SJSA1 (cell line): ENCODE results near the gene SNRPA. TPM values are rescaled to one million over a fixed set of nuclear protein-coding genes. Genes with fewer than 3 reads are reported as not detected.
"Not testable (repeated sequence)": the region's sequence is repeated elsewhere in the genome, so short reads cannot be mapped to it uniquely, and the experiment has no call there.

ENCODE experiments used
- DNase-seq, 2 experiments: peaks; one replicate each; pipeline ENCODE4 v3.0.0-alpha.2; 2015 to 2020; ENCODE audit warnings: low spot score in 2 of 2, low read depth in 1 of 2
- H3K27ac ChIP-seq: fragments of 250-450 bp; sonication (Bioruptor Pico); 2 replicates; pipeline ENCODE4 v1.5.1; 2020; ENCODE audit warnings: mild to moderate bottlenecking, moderate library complexity
- H3K27me3 ChIP-seq: fragments of 250-450 bp; sonication (Bioruptor Pico); replicated peaks from 2 replicates; pipeline ENCODE4 v1.5.1; 2020; ENCODE audit warnings: mild to moderate bottlenecking, moderate library complexity
- H3K36me3 ChIP-seq: fragments of 250-450 bp; sonication (Bioruptor Pico); 2 replicates; pipeline ENCODE4 v1.5.1; 2020; ENCODE audit warnings: mild to moderate bottlenecking
- H3K4me1 ChIP-seq: fragments of 250-450 bp; sonication (Bioruptor Pico); replicated peaks from 2 replicates; pipeline ENCODE4 v1.6.1; 2021; ENCODE audit warnings: mild to moderate bottlenecking
- H3K4me3 ChIP-seq: fragments of 250-450 bp; sonication (Bioruptor Pico); 2 replicates; pipeline ENCODE4 v1.5.1; 2020; ENCODE audit warnings: mild to moderate bottlenecking
- H3K9me3 ChIP-seq: fragments of 250-450 bp; sonication (Bioruptor Pico); replicated peaks from 2 replicates; pipeline ENCODE4 v1.5.1; 2020; ENCODE audit warnings: mild to moderate bottlenecking
- total RNA-seq: library from RNA; depleted of rRNA; stranded (reverse); fragments of >200 nt; shearing (Covaris generic); gene quantifications from 2 replicates; pipeline ENCODE4 v1.2.3, GENCODE V29; 2014

Gene SNRPA
- total RNA-seq, 1 experiment from 2014 or later: 80.2 TPM

DNA sequence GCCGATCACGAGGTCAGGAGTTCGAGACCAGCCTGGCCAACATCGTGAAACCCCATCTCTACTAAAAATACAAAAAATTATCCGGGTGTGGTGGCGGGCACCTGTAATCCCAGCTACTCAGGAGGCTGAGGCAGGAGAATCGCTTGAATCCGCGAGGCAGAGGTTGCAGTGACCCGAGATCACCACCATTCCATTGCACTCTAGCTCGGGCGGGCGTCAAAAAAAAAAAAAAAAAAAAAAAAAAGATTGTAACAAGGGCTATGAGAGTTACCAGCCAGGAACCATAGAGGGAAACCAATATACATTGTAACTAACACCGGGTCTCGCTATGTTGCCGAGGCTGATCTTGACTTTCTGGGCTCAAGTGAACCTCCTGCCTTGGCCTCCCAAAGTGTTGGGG is 18.7 kb upstream of the SNRPA start:
- not testable (repeated sequence) for H3K27me3 ChIP-seq, H3K4me3 ChIP-seq, H3K27ac ChIP-seq, DNase-seq, H3K4me1 ChIP-seq, H3K9me3 ChIP-seq
- peaks cover 40% of the 10 kb centered on the region for H3K36me3 ChIP-seq

DNA sequence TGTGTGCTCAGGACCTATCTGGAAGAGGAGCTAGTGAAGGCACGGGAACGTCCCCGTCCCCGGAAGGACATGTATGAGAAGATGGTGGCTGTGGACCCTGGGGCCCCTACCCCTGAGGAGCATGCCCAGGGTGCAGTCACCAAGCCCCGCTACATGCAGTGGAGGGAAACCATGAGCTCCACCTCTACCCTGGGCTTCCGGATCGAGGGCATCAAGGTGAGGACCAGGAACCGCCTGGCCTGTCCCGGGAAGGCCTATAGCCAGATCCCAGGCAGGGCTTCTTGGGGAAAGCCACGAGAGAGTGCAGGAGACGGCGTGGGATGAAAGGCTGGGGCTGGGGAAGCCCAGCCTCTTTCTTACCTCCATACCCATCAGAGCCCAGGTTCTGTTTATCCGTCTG is 17.9 kb upstream of the SNRPA start:
- Histone ChIP-seq H3K9me3 (no peaks in the 10 kb centered on the region), H3K27ac (no peak overlapping the region), H3K4me1 (no peaks in the 10 kb centered on the region), H3K4me3 (no peak overlapping the region), H3K27me3 (no peaks in the 10 kb centered on the region), H3K36me3 (peaks cover 38% of the 10 kb centered on the region)
- DNase-seq: no peak

DNA sequence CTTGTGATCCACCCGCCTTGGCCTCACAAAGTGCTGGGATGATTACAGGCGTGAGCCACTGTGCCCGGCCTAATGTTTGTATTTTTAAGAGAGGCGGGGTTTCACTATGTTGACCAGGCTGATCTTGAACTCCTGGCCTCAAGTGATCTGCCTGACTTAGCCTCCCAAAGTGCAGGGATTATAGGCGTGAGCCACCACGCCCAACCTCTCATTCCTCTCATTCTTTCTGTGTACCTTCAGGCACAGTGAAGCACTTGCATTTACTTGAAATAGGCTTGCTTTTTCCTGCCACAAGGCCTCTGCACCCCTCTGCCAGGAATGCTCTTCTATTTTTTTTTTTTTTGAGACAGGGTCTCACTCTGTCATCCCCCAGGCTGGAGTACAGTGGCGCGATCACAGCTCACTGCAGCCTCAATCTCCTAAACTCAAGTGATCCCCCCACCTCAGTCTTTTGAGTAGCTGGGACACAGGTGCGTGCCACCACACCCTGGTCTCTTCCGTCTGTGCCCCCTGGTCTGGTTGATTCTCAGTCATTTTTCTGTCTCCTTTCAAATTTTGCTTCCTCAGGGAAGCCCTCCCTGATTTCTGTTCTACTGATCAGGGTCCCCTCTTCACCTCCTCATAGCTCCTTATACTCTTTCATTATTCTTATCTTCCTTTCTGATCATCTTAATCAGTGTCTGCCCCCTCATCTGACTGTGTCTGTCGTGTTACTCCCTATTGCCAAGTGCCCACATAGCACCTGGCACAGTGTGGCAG is 15.8 kb upstream of the SNRPA start:
- H3K4me3 ChIP-seq: no peak overlapping the region
- H3K27me3 ChIP-seq: no peaks in the 10 kb centered on the region
- no peaks in the 10 kb centered on the region for H3K9me3 ChIP-seq
- peaks cover 40% of the 10 kb centered on the region for H3K36me3 ChIP-seq
- no peak for DNase-seq
- no peaks in the 10 kb centered on the region for H3K4me1 ChIP-seq
- H3K27ac ChIP-seq: no peak overlapping the region

GRCh38 chr19:40736661-40737060 is 14.3 kb upstream of the SNRPA start:
- no peaks in the 10 kb centered on the region for H3K4me1 ChIP-seq
- H3K27ac ChIP-seq: no peak overlapping the region
- H3K9me3 ChIP-seq: no peaks in the 10 kb centered on the region
- H3K4me3 ChIP-seq: no peak overlapping the region
- no peak for DNase-seq
- H3K36me3 ChIP-seq: peaks cover 32% of the 10 kb centered on the region
- no peaks in the 10 kb centered on the region for H3K27me3 ChIP-seq

DNA sequence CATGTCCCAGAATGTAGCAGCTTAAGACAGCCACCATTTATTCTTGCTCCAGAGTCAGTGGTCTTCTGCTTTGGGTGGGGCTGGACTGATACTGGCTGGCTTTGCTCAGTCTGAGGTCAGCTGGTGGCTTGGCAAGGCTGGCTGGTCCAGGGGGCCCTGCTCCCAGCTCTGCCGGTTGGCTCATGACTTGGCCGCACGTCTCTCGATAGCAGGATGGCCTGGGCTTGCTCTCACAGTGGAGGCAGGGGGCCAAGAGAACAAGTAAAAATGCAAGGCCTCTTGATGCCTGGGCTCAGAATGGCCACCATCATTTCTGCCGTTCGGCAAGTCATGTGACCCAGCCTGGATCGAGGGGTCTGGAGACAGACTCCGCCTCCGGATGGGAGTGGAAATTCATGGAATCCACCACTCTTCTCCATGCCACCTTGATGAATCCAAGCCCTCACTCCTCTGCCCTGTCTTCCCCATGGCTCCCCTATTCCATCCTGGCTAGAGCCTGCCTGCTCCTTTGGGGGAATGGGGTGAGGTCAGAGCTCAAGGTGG is 13.8 kb upstream of the SNRPA start:
- H3K27me3 ChIP-seq: no peaks in the 10 kb centered on the region
- no peaks in the 10 kb centered on the region for H3K9me3 ChIP-seq
- no peak for DNase-seq
- H3K27ac ChIP-seq: no peak overlapping the region
- no peaks in the 10 kb centered on the region for H3K4me1 ChIP-seq
- peaks cover 32% of the 10 kb centered on the region for H3K36me3 ChIP-seq
- no peak overlapping the region for H3K4me3 ChIP-seq

- Histone ChIP-seq H3K9me3 (no peaks in the 10 kb centered on the region), H3K4me3 (no peak overlapping the region), H3K27me3 (no peaks in the 10 kb centered on the region), H3K27ac (no peak overlapping the region), H3K36me3 (peaks cover 22% of the 10 kb centered on the region), H3K4me1 (no peaks in the 10 kb centered on the region)
- no peak for DNase-seq
These were observed 11.8 kb upstream of the SNRPA start for GRCh38 chr19:40739030-40739839.

DNA sequence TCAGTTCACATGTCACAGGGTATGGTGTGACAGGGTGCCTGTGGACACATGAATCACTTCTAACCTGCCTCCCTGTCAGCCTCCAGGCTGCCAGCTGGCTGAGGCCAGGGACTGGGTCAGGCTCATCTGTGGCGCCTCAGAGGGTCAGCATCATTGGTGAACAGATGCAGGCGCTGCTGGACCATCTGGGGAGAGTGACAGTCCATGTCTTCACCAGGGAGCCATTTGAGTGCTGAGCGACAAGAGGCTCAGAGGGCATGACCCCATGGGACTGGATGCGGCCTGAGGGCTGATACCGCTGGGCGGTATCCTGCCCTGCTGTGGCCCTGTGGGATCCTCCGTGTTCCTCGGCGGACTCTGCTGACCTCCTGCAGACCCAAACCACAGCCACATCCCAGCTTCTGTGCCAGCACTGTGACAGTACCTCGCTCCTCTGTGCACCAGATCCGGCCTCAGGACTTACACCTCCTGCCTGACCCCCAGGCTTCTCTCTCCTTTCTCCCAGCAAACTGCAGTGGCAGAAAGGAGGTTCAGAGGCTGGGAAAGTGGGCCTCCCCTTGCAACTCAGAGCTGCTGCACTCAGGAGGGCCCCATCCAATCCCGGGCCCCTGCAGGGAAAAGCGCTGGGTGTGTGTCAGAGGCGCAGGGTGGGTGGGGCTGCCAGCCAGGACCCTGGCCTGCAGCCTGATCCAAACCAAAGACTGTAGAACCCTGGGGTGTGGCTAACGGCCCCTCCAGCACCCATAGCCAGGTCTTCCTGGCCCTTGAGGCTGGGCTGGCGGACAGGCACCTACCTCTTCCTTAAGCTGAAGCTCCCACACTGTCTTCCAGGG is 10.9 kb upstream of the SNRPA start:
- Histone ChIP-seq H3K4me1 (0 out of 2 replicates have a peak, but pooled peaks cover 2% of the 10 kb centered on the region), H3K27ac (no peak overlapping the region), H3K36me3 (peaks cover 22% of the 10 kb centered on the region), H3K27me3 (no peaks in the 10 kb centered on the region), H3K9me3 (no peaks in the 10 kb centered on the region), H3K4me3 (no peak overlapping the region)
- no peak for DNase-seq

DNA sequence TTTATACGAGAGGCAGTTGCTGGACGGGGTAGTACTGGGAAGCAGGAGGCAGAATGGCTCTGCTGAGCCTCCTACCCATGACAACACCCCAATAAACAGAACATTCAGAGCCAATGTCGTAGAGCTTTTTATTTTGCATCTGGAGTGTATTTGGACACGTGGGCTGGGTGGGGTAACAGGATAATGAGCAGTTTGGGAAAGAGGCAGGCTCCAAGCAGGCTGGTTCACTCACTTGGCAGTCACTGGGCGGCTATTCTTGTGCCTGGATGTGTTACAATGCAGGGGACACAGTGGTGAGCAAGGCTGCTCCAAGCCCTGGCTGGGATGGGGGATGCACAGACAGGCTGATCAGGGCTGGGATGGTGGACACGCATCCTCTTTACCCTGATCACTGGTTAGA is 10.3 kb upstream of the SNRPA start:
- no peak overlapping the region for H3K27ac ChIP-seq
- no peak overlapping the region for H3K4me3 ChIP-seq
- no peaks in the 10 kb centered on the region for H3K9me3 ChIP-seq
- H3K27me3 ChIP-seq: no peaks in the 10 kb centered on the region
- peaks cover 8% of the 10 kb centered on the region; the same call in 1 of the 2 replicates for H3K4me1 ChIP-seq
- peaks cover 17% of the 10 kb centered on the region for H3K36me3 ChIP-seq
- DNase-seq: no peak

GRCh38 chr19:40741527-40742390 is 9.2 kb upstream of the SNRPA start:
- H3K36me3 ChIP-seq: peaks cover 16% of the 10 kb centered on the region
- DNase-seq: no peak
- H3K4me1 ChIP-seq: peaks cover 8% of the 10 kb centered on the region; the same call in 1 of the 2 replicates
- no peak overlapping the region for H3K4me3 ChIP-seq
- H3K9me3 ChIP-seq: no peaks in the 10 kb centered on the region
- no peak overlapping the region for H3K27ac ChIP-seq
- H3K27me3 ChIP-seq: no peaks in the 10 kb centered on the region

- no peak for DNase-seq
These were observed 8.5 kb upstream of the SNRPA start for GRCh38 chr19:40742477-40742876.

DNA sequence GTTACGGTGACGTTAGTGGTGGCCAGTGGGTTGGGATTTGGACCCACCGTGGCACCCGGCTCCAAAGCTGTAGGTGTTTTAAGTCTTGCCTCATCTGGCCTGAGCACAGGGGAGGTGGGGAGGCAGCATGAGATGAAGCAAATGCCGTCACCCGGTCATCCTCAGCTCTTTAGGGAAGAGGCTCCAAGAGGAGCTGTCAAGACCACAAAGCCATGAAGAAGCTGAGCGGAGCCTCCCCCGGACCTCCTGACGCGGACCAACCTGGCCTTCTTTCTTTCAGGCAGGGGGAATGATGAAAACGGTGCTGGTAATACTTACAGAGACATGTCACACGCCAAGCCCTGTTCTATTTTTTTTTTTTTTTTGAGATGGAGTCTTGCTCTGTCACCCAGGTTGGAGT is 8.1 kb upstream of the SNRPA start:
- peaks cover 8% of the 10 kb centered on the region; the same call in 1 of the 2 replicates for H3K4me1 ChIP-seq
- peaks cover 9% of the 10 kb centered on the region for H3K36me3 ChIP-seq
- no peaks in the 10 kb centered on the region for H3K9me3 ChIP-seq
- no peak overlapping the region for H3K27ac ChIP-seq
- no peaks in the 10 kb centered on the region for H3K27me3 ChIP-seq
- DNase-seq: no peak
- no peak overlapping the region for H3K4me3 ChIP-seq

More at GRCh38 chr19:40742477-40742876, 8.5 kb upstream of the SNRPA start:
- Histone ChIP-seq H3K36me3 (peaks cover 11% of the 10 kb centered on the region), H3K4me3 (no peak overlapping the region), H3K4me1 (peaks cover 8% of the 10 kb centered on the region; the same call in 1 of the 2 replicates), H3K27ac (no peak overlapping the region), H3K9me3 (no peaks in the 10 kb centered on the region), H3K27me3 (no peaks in the 10 kb centered on the region)

DNA sequence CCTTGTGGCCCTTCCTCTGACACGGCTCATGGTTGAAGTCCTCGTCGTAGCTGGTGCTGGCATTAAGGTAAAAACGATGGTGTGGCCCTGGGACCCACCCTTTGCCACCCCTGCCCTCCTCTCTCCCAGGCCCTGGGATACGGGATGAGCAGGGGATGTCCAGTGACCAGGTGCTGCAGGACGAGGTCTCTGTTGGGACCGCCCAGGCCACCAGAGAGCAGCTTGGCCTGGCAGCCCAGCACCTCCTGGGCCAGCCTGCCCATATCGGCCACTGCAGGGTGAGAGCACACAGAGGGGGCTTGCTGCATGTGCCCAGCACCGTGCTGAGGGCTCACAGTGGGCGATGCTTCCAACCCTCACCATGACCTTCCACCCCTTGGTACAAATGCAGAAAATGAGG is 7.1 kb upstream of the SNRPA start:
- DNase-seq: no peak
- Histone ChIP-seq H3K36me3 (peaks cover 3% of the 10 kb centered on the region), H3K27ac (no peak overlapping the region), H3K4me1 (peaks cover 8% of the 10 kb centered on the region; the same call in 1 of the 2 replicates), H3K4me3 (no peak overlapping the region), H3K9me3 (no peaks in the 10 kb centered on the region), H3K27me3 (no peaks in the 10 kb centered on the region)
